Esophagus squamous epithelium (tissue), 5 donors: ENCODE measurements around the gene ACP1. TPM values are rescaled to one million over a fixed set of nuclear protein-coding genes. Genes with fewer than 3 reads are reported as not detected.

Source experiments
- DNase-seq: peaks from one replicate; lab custom pipeline; 2025; lab: John Stamatoyannopoulos, UW
- H3K27ac ChIP-seq, 4 donors: fragments of 200-600 bp; sonication (generic); one replicate each; pipeline ENCODE4 v1.5.1; 2016 to 2019; ENCODE audit warnings: mild to moderate bottlenecking in 1 of 4
- H3K27me3 ChIP-seq, 4 donors: fragments of 200-600 bp; sonication (generic); 1 replicate in 3 of 4; 2 replicates in 1 of 4; pipeline versions ENCODE4 v1.5.1 to v1.6.0; 2017 to 2021; ENCODE audit warnings: antibody characterized with exemption in 1 of 4
- H3K36me3 ChIP-seq, 3 donors: fragments of 200-600 bp; sonication (generic); one replicate each; pipeline ENCODE4 v1.5.1; 2016 to 2019
- H3K4me1 ChIP-seq, 3 donors: fragments of 200-600 bp; sonication (generic); one replicate each; pipeline ENCODE4 v1.5.1; 2017 to 2019
- H3K4me3 ChIP-seq, 4 donors: fragments of 200-600 bp; sonication (generic); 1 replicate in 3 of 4; 2 replicates in 1 of 4; pipeline ENCODE4 v1.5.1; 2016 to 2019; ENCODE audit warnings: mild to moderate bottlenecking in 2 of 4, moderate library complexity in 1 of 4
- H3K9me3 ChIP-seq, 3 donors: fragments of 200-600 bp; sonication (generic); one replicate each; pipeline ENCODE4 v1.5.1; 2016 to 2019
- POLR2A ChIP-seq, 4 donors: fragments of 450-650 bp; IDR thresholded peaks; one replicate each; pipeline ENCODE4 v1.6.1; 2017; ENCODE audit warnings: antibody characterized with exemption in 4 of 4, mild to moderate bottlenecking in 4 of 4, moderate library complexity in 3 of 4
- WGBS, 2 donors: methylation state at CpG; one replicate each; pipeline ENCODE4 v1.1.5; 2018; 5-methylcytosine and 5-hydroxymethylcytosine counted together
- intact Hi-C: fragments of 100-400 bp; cut with DNase I; formaldehyde crosslinking; loops from one replicate; pipeline ENCODE4 v1.15.0; 2022
- total RNA-seq, 4 donors: library from RNA; depleted of rRNA; stranded (reverse); fragments of >200 nt; gene quantifications; one replicate each; pipeline ENCODE4 v1.1.0, GENCODE V29; 2016
- TF ChIP-seq, protein P1 (sequence below), 6 experiments: fragments of 450-650 bp in 4 of 6; fragments of 200-600 bp in 2 of 6; sonication (generic) in 2 of 6; IDR thresholded peaks; one replicate each; pipeline ENCODE4 v1.5.1; 2016 to 2019; ENCODE audit warnings: antibody characterized with exemption in 6 of 6, mild to moderate bottlenecking in 4 of 6, moderate library complexity in 4 of 6
- donor health status: DM: yes; HTN: yes; CAD: no.

The ACP1 gene
- total RNA-seq, result 10 to 100 TPM; 50.3 to 93.1 (median 82.0) TPM

DNA sequence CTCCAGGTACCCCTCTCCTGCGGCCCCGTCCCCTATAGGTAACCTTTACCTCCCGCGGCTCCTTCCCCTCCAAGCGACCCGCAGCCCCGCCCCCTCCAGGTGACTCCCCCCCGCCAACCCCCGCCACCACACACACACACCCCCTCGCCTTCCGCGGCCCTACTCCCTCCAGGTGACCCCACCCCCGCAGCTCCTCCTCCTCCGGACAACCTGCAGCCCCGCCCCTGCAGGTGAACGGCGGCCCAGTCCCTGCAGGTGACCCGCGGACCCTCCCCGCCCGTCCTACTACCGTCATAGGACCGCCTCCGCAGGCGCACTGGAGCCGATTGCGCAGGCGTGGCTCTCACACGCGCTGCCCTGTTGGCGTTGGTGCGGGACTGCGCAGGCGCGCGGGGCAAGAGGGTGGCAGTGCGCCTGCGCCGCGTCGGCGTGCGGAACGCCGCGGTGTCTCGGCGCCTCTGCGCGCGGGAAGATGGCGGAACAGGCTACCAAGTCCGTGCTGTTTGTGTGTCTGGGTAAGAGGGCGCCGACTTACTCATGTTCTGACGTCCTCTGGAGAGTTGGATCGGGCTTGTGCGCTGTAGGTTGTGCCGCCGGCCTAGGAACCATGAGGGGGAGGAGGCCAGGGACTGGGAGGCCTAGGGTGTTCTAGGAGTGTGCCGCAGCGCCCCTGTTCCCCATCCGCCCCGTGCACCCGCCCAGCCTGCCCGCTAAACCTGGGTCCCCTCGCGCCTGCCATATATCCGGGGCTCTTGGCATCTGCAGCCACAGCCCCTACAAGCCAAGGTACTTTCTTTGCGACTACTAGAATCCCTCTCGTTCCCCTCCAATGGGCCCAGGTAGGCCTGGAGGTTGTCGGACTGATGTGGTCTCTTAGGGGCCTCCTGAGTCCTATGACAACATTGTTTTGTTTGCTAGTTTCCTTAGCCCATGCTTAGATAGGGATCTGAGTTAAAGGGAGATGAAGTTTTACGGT lies at the start of gene ACP1:
Gene ACP1 (plus strand): TSS at position 455 of the 976 bp plus-strand sequence. CDS start 18 bp downstream, at position 473.
- DNase-seq, result peak; percentile 46
- TF ChIP-seq, protein P1, sequence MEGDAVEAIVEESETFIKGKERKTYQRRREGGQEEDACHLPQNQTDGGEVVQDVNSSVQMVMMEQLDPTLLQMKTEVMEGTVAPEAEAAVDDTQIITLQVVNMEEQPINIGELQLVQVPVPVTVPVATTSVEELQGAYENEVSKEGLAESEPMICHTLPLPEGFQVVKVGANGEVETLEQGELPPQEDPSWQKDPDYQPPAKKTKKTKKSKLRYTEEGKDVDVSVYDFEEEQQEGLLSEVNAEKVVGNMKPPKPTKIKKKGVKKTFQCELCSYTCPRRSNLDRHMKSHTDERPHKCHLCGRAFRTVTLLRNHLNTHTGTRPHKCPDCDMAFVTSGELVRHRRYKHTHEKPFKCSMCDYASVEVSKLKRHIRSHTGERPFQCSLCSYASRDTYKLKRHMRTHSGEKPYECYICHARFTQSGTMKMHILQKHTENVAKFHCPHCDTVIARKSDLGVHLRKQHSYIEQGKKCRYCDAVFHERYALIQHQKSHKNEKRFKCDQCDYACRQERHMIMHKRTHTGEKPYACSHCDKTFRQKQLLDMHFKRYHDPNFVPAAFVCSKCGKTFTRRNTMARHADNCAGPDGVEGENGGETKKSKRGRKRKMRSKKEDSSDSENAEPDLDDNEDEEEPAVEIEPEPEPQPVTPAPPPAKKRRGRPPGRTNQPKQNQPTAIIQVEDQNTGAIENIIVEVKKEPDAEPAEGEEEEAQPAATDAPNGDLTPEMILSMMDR (IDR thresholded peaks at IDR 0.05), result peak in 1 of 6 experiments; percentile 47
- peak in 3 of 4 donors; percentile 73 to 91 (median 87) for TF ChIP-seq POLR2A (IDR thresholded peaks at IDR 0.05)
- WGBS, 2 donors, result 0 to 4% methylated on average over 2 to 4 of the region's 73 CpGs
- no peaks in the 10 kb centered on the region for H3K9me3 ChIP-seq
- H3K4me3 ChIP-seq, result peak within 1 kb of the TSS; percentile 73 to 90 (median 84)
- intact Hi-C loops, result no loop called here
- H3K27me3 ChIP-seq, result no peaks in the 10 kb centered on the region
- H3K27ac ChIP-seq, result peak within 1 kb of the TSS; percentile 88 to 95 (median 94)
- H3K36me3 ChIP-seq, result peaks cover 0 to 3% (median 0%) of the 10 kb centered on the region in 3 donors
- H3K4me1 ChIP-seq, result peaks cover 0 to 84% (median 17%) of the 10 kb centered on the region in 3 donors

DNA sequence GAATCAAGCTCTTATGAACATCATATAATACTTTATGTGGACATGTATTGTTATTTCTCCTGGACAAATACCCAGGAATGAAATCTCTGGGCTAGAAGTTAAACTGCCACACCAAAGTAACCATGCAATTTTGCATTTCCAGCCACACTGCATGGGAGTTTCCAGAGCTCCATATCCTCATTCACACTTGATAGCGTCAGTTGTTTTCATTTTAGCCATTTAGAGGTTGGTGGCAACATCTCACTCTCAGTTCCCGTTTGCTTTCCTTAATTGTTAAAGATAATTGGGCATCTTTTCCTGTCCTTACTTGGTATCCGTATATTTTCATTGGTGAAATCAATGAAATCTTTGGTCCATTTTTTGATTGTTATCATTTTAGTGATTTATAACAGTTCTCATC lies 48.7 kb upstream of the ACP1 start:
- no peaks in the 10 kb centered on the region for H3K4me1 ChIP-seq
- WGBS, 2 donors, result 83 to 84% methylated on average over 3 of the region's 3 CpGs
- no peak overlapping the region for H3K27ac ChIP-seq
- intact Hi-C loops, result no loop called here
- peaks cover 0 to 38% (median 0%) of the 10 kb centered on the region in 3 donors for H3K36me3 ChIP-seq
- peaks cover 0 to 6% (median 0%) of the 10 kb centered on the region in 3 donors for H3K9me3 ChIP-seq
- no peak overlapping the region for H3K4me3 ChIP-seq
- TF ChIP-seq, protein P1 (IDR thresholded peaks at IDR 0.05), result no peak
- TF ChIP-seq POLR2A (IDR thresholded peaks at IDR 0.05), result no peak
- peaks cover 0 to 23% (median 0%) of the 10 kb centered on the region in 4 donors for H3K27me3 ChIP-seq
- DNase-seq, result no peak

DNA sequence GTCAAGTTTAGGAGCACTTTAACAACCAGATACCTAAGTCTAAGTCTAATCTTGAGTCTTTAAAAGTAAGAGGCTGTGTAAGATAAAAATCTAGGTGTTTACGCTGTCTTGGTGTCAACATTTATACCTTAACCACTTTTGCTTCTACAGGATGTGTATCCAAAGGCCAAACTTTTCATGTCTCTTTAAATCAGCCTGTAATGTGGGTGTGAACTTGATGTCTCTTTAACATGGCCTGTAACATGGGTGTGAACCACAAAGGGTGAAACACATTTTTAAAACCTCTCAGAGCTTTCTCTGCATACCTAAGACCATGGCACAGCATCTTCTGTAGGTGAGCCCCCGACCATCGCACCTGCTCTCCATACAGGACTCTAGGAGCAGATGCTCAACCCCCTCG lies 41.3 kb upstream of the ACP1 start:
- DNase-seq, result no peak
- TF ChIP-seq POLR2A (IDR thresholded peaks at IDR 0.05), result no peak
- TF ChIP-seq, protein P1 (IDR thresholded peaks at IDR 0.05), result no peak
- Histone ChIP-seq H3K4me3 (no peak overlapping the region), H3K27ac (no peak overlapping the region), H3K9me3 (no peaks in the 10 kb centered on the region), H3K27me3 (no peaks in the 10 kb centered on the region), H3K36me3 (peaks cover 4 to 99% (median 21%) of the 10 kb centered on the region in 3 donors), H3K4me1 (no peaks in the 10 kb centered on the region)
- WGBS, 2 donors, result 87 to 88% methylated on average over 4 of the region's 4 CpGs
- intact Hi-C loops, result no loop called here

DNA sequence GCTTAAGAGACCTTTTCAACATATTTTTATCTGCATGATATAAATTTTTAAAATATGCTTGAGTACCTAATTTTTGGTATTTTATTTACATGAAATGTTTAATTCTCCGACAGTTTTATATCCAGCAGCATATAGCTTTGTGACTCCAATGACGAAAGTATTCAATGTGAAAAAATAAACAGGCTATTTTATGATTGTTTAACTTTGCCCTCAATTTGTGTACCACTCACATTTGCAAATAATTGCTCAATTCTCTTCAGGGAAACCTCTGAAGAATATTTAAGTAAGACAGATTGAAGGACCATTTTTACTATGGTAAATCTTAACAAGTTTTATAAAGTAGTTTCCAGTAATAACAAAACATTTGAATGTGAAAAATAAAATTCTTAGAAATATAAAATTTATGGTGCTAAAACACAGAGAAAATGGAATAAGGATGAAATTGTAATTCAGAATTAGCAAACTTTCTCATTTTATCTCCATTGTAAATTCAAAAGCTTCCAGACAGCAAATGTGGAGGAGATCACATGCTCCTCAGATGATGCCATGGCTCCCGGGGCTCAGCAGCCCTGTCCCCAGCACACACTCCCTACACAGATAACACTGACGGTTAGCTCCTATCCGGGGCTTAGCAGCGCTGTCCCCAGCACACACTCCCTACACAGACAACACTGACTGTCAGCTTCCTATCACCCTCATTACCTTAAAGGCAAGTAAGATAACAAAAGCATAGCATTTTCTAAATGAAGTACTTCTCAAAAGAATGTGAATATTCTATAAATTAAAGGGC lies 40.6 kb upstream of the ACP1 start:
- H3K27me3 ChIP-seq, result no peaks in the 10 kb centered on the region
- H3K36me3 ChIP-seq, result peaks cover 4 to 99% (median 21%) of the 10 kb centered on the region in 3 donors
- WGBS, 2 donors, result 92 to 98% methylated on average over 6 of the region's 6 CpGs
- no peaks in the 10 kb centered on the region for H3K9me3 ChIP-seq
- no peaks in the 10 kb centered on the region for H3K4me1 ChIP-seq
- TF ChIP-seq, protein P1 (IDR thresholded peaks at IDR 0.05), result no peak
- TF ChIP-seq POLR2A (IDR thresholded peaks at IDR 0.05), result no peak
- DNase-seq, result no peak
- no peak overlapping the region for H3K27ac ChIP-seq
- H3K4me3 ChIP-seq, result no peak overlapping the region
- intact Hi-C loops, result no loop called here
